Esophagus squamous epithelium (tissue), 4 donors: ENCODE measurements around the gene GALR3.

ENCODE experiments used
- CTCF ChIP-seq, 6 experiments: fragments of 450-650 bp in 4 of 6; fragments of 200-600 bp in 2 of 6; sonication (generic) in 2 of 6; IDR thresholded peaks; one replicate each; pipeline ENCODE4 v1.5.1; 2016 to 2019; ENCODE audit warnings: antibody characterized with exemption in 6 of 6, mild to moderate bottlenecking in 4 of 6, moderate library complexity in 4 of 6
- POLR2A ChIP-seq, 4 donors: fragments of 450-650 bp; IDR thresholded peaks; one replicate each; pipeline ENCODE4 v1.6.1; 2017; ENCODE audit warnings: antibody characterized with exemption in 4 of 4, mild to moderate bottlenecking in 4 of 4, moderate library complexity in 3 of 4

- TF ChIP-seq CTCF (IDR thresholded peaks at IDR 0.05) (no peak), POLR2A (IDR thresholded peaks at IDR 0.05) (no peak)
Measured at GRCh38 chr22:37865510-37865909, 42.3 kb downstream of the GALR3 start.
